ENCODE measurements around the gene VWA8.

The VWA8 gene

DNA sequence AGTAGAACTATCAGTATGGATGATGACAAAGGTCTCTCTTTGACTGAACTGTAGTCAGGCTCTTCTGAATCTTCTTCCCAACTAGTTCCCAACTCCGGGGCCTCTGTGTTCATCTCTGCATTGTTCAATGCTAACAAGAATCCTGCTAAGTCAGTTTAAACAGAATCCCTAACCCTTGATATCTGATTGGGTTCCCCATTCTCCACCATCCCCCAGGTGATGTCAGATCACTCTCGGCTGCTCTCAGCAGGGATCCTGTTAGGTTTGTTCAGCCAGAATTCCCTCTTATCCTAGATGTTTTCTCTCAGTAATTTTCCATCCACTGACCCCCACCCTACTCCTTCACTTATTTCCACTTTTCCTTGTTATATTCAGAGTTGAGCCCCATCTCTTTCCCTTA lies 280.0 kb downstream of the VWA8 start:
- peaks cover 19% of the 10 kb centered on the region for H3K36me3 ChIP-seq
- H3K9me3 ChIP-seq, result no peaks in the 10 kb centered on the region
- H3K4me1 ChIP-seq, result no peaks in the 10 kb centered on the region
- no peaks in the 10 kb centered on the region for H3K27me3 ChIP-seq
- TF ChIP-seq, protein P1, sequence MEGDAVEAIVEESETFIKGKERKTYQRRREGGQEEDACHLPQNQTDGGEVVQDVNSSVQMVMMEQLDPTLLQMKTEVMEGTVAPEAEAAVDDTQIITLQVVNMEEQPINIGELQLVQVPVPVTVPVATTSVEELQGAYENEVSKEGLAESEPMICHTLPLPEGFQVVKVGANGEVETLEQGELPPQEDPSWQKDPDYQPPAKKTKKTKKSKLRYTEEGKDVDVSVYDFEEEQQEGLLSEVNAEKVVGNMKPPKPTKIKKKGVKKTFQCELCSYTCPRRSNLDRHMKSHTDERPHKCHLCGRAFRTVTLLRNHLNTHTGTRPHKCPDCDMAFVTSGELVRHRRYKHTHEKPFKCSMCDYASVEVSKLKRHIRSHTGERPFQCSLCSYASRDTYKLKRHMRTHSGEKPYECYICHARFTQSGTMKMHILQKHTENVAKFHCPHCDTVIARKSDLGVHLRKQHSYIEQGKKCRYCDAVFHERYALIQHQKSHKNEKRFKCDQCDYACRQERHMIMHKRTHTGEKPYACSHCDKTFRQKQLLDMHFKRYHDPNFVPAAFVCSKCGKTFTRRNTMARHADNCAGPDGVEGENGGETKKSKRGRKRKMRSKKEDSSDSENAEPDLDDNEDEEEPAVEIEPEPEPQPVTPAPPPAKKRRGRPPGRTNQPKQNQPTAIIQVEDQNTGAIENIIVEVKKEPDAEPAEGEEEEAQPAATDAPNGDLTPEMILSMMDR (IDR thresholded peaks at IDR 0.05; ENCODE audit: low read depth, low read length), result no peak
- no peak overlapping the region for H3K4me3 ChIP-seq (ENCODE audit: low read depth, low read length)
- no peak for DNase-seq

GRCh38 chr13:41678848-41679247 lies 282.1 kb downstream of the VWA8 start:
- TF ChIP-seq, protein P1 (IDR thresholded peaks at IDR 0.05; ENCODE audit: low read depth, low read length), result no peak
- peaks cover 15% of the 10 kb centered on the region for H3K36me3 ChIP-seq
- no peaks in the 10 kb centered on the region for H3K27me3 ChIP-seq
- DNase-seq, result no peak
- H3K9me3 ChIP-seq, result no peaks in the 10 kb centered on the region
- H3K4me1 ChIP-seq, result no peaks in the 10 kb centered on the region
- H3K4me3 ChIP-seq (ENCODE audit: low read depth, low read length), result no peak overlapping the region

DNA sequence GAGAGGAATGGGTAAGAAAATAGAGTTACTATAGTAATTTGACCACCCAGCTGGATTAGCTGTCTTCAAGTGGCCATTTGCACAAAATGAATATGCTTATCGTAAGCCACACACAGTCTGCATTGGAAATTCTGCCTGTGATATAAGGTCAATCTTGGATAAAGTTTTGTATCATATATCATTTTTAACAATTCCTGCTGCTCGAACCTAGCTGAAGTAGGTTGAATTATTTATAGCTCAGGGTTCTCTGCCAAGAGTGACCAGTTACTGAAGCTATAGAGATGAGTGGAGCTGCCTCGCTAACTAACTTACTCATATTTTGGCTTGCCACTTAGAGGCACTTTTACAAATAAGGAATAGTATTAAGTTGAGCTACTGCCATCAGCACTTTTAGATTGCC lies 282.7 kb downstream of the VWA8 start:
- H3K4me3 ChIP-seq (ENCODE audit: low read depth, low read length), result no peak overlapping the region
- no peaks in the 10 kb centered on the region for H3K27me3 ChIP-seq
- TF ChIP-seq, protein P1 (IDR thresholded peaks at IDR 0.05; ENCODE audit: low read depth, low read length), result no peak
- DNase-seq, result no peak
- H3K4me1 ChIP-seq, result no peaks in the 10 kb centered on the region
- peaks cover 9% of the 10 kb centered on the region for H3K36me3 ChIP-seq
- no peaks in the 10 kb centered on the region for H3K9me3 ChIP-seq

- no peak for DNase-seq
- H3K4me1 ChIP-seq, result peaks cover 17% of the 10 kb centered on the region
- H3K36me3 ChIP-seq, result peaks cover 13% of the 10 kb centered on the region
- no peaks in the 10 kb centered on the region for H3K9me3 ChIP-seq
- TF ChIP-seq, protein P1 (IDR thresholded peaks at IDR 0.05; ENCODE audit: low read depth, low read length), result no peak
- H3K4me3 ChIP-seq (ENCODE audit: low read depth, low read length), result no peak overlapping the region
- no peaks in the 10 kb centered on the region for H3K27me3 ChIP-seq
These were observed 285.6 kb downstream of the VWA8 start for GRCh38 chr13:41675306-41675705.

GRCh38 chr13:41674246-41674645 lies 286.7 kb downstream of the VWA8 start:
- no peak overlapping the region for H3K4me3 ChIP-seq (ENCODE audit: low read depth, low read length)
- DNase-seq, result no peak
- peaks cover 22% of the 10 kb centered on the region for H3K4me1 ChIP-seq
- TF ChIP-seq, protein P1 (IDR thresholded peaks at IDR 0.05; ENCODE audit: low read depth, low read length), result no peak
- H3K27me3 ChIP-seq, result no peaks in the 10 kb centered on the region
- H3K9me3 ChIP-seq, result no peaks in the 10 kb centered on the region
- peaks cover 16% of the 10 kb centered on the region for H3K36me3 ChIP-seq

GRCh38 chr13:41673640-41674039 lies 287.3 kb downstream of the VWA8 start:
- H3K4me3 ChIP-seq (ENCODE audit: low read depth, low read length), result no peak overlapping the region
- no peaks in the 10 kb centered on the region for H3K27me3 ChIP-seq
- TF ChIP-seq, protein P1 (IDR thresholded peaks at IDR 0.05; ENCODE audit: low read depth, low read length), result no peak
- H3K36me3 ChIP-seq, result peaks cover 16% of the 10 kb centered on the region
- peaks cover 22% of the 10 kb centered on the region for H3K4me1 ChIP-seq
- DNase-seq, result no peak
- no peaks in the 10 kb centered on the region for H3K9me3 ChIP-seq
